HG02623 (cell line): ENCODE results near the gene P3H1.
"Not testable (repeated sequence)": the region's sequence is repeated elsewhere in the genome, so short reads cannot be mapped to it uniquely, and the experiment has no call there.

ENCODE experiments used
- ATAC-seq: cut with Tn5 transposase; IDR thresholded peaks from one replicate; pipeline ENCODE4 v1.9.1; 2021; ENCODE audit warnings: moderate library complexity; ENCODE audit not compliant: unreplicated experiment

Gene P3H1

GRCh38 chr1:42766741-42767509 is at the start of gene P3H1, which contains the start of gene C1orf50:
Gene P3H1, minus strand, starts transcription at chr1:42767028. Its CDS starts 57 bp downstream, at chr1:42766971.
Gene C1orf50, plus strand, starts transcription at chr1:42767249. Its CDS starts 63 bp downstream, at chr1:42767312.
- peak; percentile 85 for ATAC-seq

GRCh38 chr1:42815941-42816584 is 49.2 kb upstream of the P3H1 start:
- no peak for ATAC-seq

- ATAC-seq: not testable (repeated sequence)
Measured at GRCh38 chr1:42814815-42815214, 48.0 kb upstream of the P3H1 start.

- no peak for ATAC-seq
Measured at GRCh38 chr1:42807056-42807668, 40.3 kb upstream of the P3H1 start.

- ATAC-seq: no peak
Measured at GRCh38 chr1:42806593-42806992, 39.8 kb upstream of the P3H1 start.

- ATAC-seq: no peak
Measured at GRCh38 chr1:42806171-42806570, 39.3 kb upstream of the P3H1 start.

GRCh38 chr1:42801832-42802473 is 35.1 kb upstream of the P3H1 start:
- no peak for ATAC-seq

GRCh38 chr1:42797979-42798378 is 31.2 kb upstream of the P3H1 start:
- ATAC-seq: no peak

- no peak for ATAC-seq
Measured at GRCh38 chr1:42797414-42797813, 30.6 kb upstream of the P3H1 start.

GRCh38 chr1:42793824-42794223 is 27.0 kb upstream of the P3H1 start:
- no peak for ATAC-seq

GRCh38 chr1:42788021-42788420 is 21.2 kb upstream of the P3H1 start:
- no peak for ATAC-seq

- ATAC-seq: no peak
Measured at GRCh38 chr1:42786097-42786496, 19.3 kb upstream of the P3H1 start.

- no peak for ATAC-seq
Measured at GRCh38 chr1:42784946-42785693, 18.3 kb upstream of the P3H1 start, which contains the start of gene TMEM269. Gene TMEM269, plus strand, starts transcription at chr1:42784991. Its CDS starts 4,903 bp downstream, at chr1:42789894.

- ATAC-seq: no peak
Measured at GRCh38 chr1:42784547-42784945, 17.7 kb upstream of the P3H1 start.

GRCh38 chr1:42783092-42783491 is 16.3 kb upstream of the P3H1 start:
- no peak for ATAC-seq

- ATAC-seq: no peak
Measured at GRCh38 chr1:42780176-42780575, 13.3 kb upstream of the P3H1 start.

- ATAC-seq: no peak
Measured at GRCh38 chr1:42779725-42780124, 12.9 kb upstream of the P3H1 start.

- no peak for ATAC-seq
Measured at GRCh38 chr1:42777852-42778251, 11.0 kb upstream of the P3H1 start.

- no peak for ATAC-seq
Measured at GRCh38 chr1:42776502-42776901, 9.7 kb upstream of the P3H1 start.

GRCh38 chr1:42774928-42775526 is 8.2 kb upstream of the P3H1 start:
- ATAC-seq: no peak
